HCT116 (cell line): ENCODE results near the gene TAF5. TPM values are rescaled to one million over a fixed set of nuclear protein-coding genes. Genes with fewer than 3 reads are reported as not detected.
A peak's percentile ranks its signal among the peaks of the same experiment; 100 is the strongest.
"Not testable (repeated sequence)": the region's sequence is repeated elsewhere in the genome, so short reads cannot be mapped to it uniquely, and the experiment has no call there.

ENCODE experiments used
- ATAC-seq: fragments of 200-7000 bp; cut with Tn5 transposase; 2 replicates; pipeline ENCODE4 v1.9.1; 2020; ENCODE audit warnings: mild to moderate bottlenecking, moderate library complexity
- BruUV-seq: library from RNA; stranded (reverse); fragments of 400-500 nt; replicated peaks from 2 replicates; lab custom pipeline; 2021; lab: Mats Ljungman, UMichigan
- CTCF ChIA-PET: fragments of 300-600 bp; sonication (Branson Sonifier 250); formaldehyde crosslinking; loops from one replicate; lab custom pipeline; 2021; ENCODE audit warnings: antibody characterized with exemption; lab: Charles Lee
- POLR2A ChIA-PET: fragments of 300-600, 350-600 bp; sonication (Branson Sonifier 250); formaldehyde crosslinking; loops from one replicate; lab custom pipeline; 2021; ENCODE audit warnings: antibody characterized with exemption; lab: Charles Lee
- RAD21 ChIA-PET, 2 experiments: fragments of 300-600 bp; sonication (Branson Sonifier 250); formaldehyde crosslinking; loops; one replicate each; lab custom pipeline; 2023; ENCODE audit warnings: low total read pairs in 2 of 2; ENCODE audit not compliant: uncharacterized antibody in 2 of 2, unreplicated experiment in 2 of 2, low non-redundant PET in 1 of 2; lab: Charles Lee
- DNase-seq: peaks from one replicate; pipeline ENCODE4 v3.0.0-alpha.2; 2010; ENCODE audit warnings: low read depth, low spot score
- H2AFZ ChIP-seq: fragments of 200-600 bp; shearing (Covaris generic), sonication (generic); 2 replicates; pipeline ENCODE4 v1.6.1; 2017; ENCODE audit warnings: low read depth, mixed run types, mixed read lengths, antibody characterized with exemption, low read length; ENCODE audit not compliant: poor library complexity, severe bottlenecking
- H3K27ac ChIP-seq: 2 replicates; pipeline ENCODE4 v1.5.1; 2012; ENCODE audit warnings: low read depth, low read length
- H3K27me3 ChIP-seq: fragments of 200-600 bp; sonication (generic); 2 replicates; pipeline ENCODE4 v1.6.1; 2016; ENCODE audit warnings: mixed run types, low read length, mixed read lengths; ENCODE audit not compliant: insufficient read depth
- H3K36me3 ChIP-seq, 2 experiments: fragments of 200-500 bp in 1 of 2; fragments of 200-600 bp in 1 of 2; sonication (Bioruptor generic) in 1 of 2; sonication (generic) in 1 of 2; 2 replicates each; pipeline versions ENCODE4 v1.5.1 to v1.6.1; 2014 to 2016; ENCODE audit warnings: low read length in 2 of 2, inconsistent platforms in 1 of 2, mixed read lengths in 1 of 2, mixed run types in 1 of 2; ENCODE audit not compliant: insufficient read depth in 2 of 2, control insufficient read depth in 1 of 2
- H3K4me1 ChIP-seq, 2 experiments: fragments of 200-600 bp in 1 of 2; sonication (generic) in 1 of 2; 2 replicates each; pipeline versions ENCODE4 v1.5.1 to v1.6.1; 2012 to 2017; ENCODE audit warnings: low read length in 2 of 2, inconsistent platforms in 1 of 2, mild to moderate bottlenecking in 1 of 2, mixed read lengths in 1 of 2, mixed run types in 1 of 2, moderate library complexity in 1 of 2; ENCODE audit not compliant: insufficient read depth in 2 of 2, control insufficient read depth in 1 of 2
- H3K4me2 ChIP-seq: fragments of 200-600 bp; sonication (generic); 2 replicates; pipeline ENCODE4 v1.6.1; 2017; ENCODE audit warnings: mixed run types, low read length, mixed read lengths
- H3K4me3 ChIP-seq, 2 experiments: fragments of 200-600 bp in 1 of 2; sonication (generic) in 1 of 2; replicated peaks in 1 of 2; 2 replicates each; pipeline ENCODE4 v1.5.1; 2011 to 2016; ENCODE audit warnings: low read length in 2 of 2, control low read depth in 1 of 2, low read depth in 1 of 2, mild to moderate bottlenecking in 1 of 2, mixed read lengths in 1 of 2, mixed run types in 1 of 2
- H3K79me2 ChIP-seq: fragments of 200-600 bp; sonication (generic); 2 replicates; pipeline ENCODE4 v1.6.1; 2017; ENCODE audit warnings: mild to moderate bottlenecking, mixed run types, low read length, moderate library complexity, mixed read lengths; ENCODE audit not compliant: insufficient read depth
- H3K9ac ChIP-seq: fragments of 200-600 bp; sonication (generic); 2 replicates; pipeline ENCODE4 v1.6.1; 2016; ENCODE audit warnings: low read length, mixed read lengths
- H3K9me2 ChIP-seq: fragments of 200-600 bp; sonication (generic), shearing (Covaris generic); 2 replicates; pipeline ENCODE4 v1.6.1; 2017; ENCODE audit warnings: mixed run types, mild to moderate bottlenecking, moderate library complexity; ENCODE audit not compliant: insufficient read depth
- H3K9me3 ChIP-seq, 2 experiments: fragments of 200-500 bp in 1 of 2; fragments of 200-600 bp in 1 of 2; sonication (Bioruptor generic) in 1 of 2; sonication (generic) in 1 of 2; 2 replicates each; pipeline ENCODE4 v1.6.1; 2014 to 2017; ENCODE audit warnings: low read length in 2 of 2, mixed read lengths in 2 of 2, inconsistent platforms in 1 of 2, low read depth in 1 of 2, mild to moderate bottlenecking in 1 of 2, mixed run types in 1 of 2, moderate library complexity in 1 of 2; ENCODE audit not compliant: control insufficient read depth in 1 of 2, insufficient read depth in 1 of 2
- H4K20me1 ChIP-seq: fragments of 200-600 bp; sonication (generic), shearing (Covaris generic); 2 replicates; pipeline ENCODE4 v1.6.1; 2017; ENCODE audit warnings: mixed run types, mild to moderate bottlenecking, moderate library complexity; ENCODE audit not compliant: insufficient read depth
- CEBPB ChIP-seq: IDR thresholded peaks from 2 replicates; pipeline ENCODE4 v1.6.1; 2012; ENCODE audit warnings: low read depth
- FOSL1 ChIP-seq: IDR thresholded peaks from 2 replicates; pipeline ENCODE4 v1.6.1; 2012; ENCODE audit warnings: low read depth
- intact Hi-C: fragments of 100-400 bp; cut with micrococcal nuclease; formaldehyde crosslinking; loops from 2 replicates; pipeline ENCODE4 v1.10.0; 2022
- total RNA-seq: library from RNA; stranded (reverse); gene quantifications from one replicate; pipeline ENCODE4 v1.2.1, GENCODE V29; 2021; ENCODE audit not compliant: unreplicated experiment
- TF ChIP-seq, protein P1 (sequence below): IDR thresholded peaks from 2 replicates; pipeline ENCODE4 v1.6.1; 2011; ENCODE audit warnings: mild to moderate bottlenecking, low read length, moderate library complexity; ENCODE audit not compliant: insufficient replicate concordance; ENCODE audit errors: extremely low read depth

TAF5 gene
- total RNA-seq, 1 experiment from 2014 or later = 9.2 TPM

DNA sequence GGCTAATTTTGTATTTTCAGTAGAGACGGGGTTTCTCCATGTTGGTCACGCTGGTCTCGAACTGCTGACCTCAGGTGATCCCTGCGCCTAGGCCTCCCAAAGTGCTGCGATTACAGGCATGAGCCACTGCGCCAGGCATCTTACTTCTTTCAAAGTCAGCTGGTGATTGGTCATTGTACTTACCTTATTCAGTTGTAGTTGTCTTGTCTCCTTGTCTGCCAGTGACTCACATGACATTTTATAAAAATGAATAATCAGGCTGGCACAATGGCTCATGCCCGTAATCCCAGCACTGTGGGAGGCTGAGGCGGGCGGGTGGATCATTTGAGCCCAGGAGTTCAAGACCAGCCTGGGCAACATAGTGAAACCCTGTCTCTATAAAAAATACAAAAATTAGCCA, 7.0 kb upstream of the TAF5 start:
- H3K9me3 ChIP-seq, BruUV-seq, H3K36me3 ChIP-seq, intact Hi-C loops, CTCF ChIA-PET, H3K79me2 ChIP-seq, H3K4me3 ChIP-seq, H3K4me1 ChIP-seq, H3K27ac ChIP-seq, H3K9ac ChIP-seq, H3K4me2 ChIP-seq, DNase-seq, POLR2A ChIA-PET, H4K20me1 ChIP-seq, RAD21 ChIA-PET, H3K27me3 ChIP-seq, H3K9me2 ChIP-seq: not testable (repeated sequence)
- 0 out of 2 replicates have a peak, but pooled peaks have one; percentile 20 for TF ChIP-seq FOSL1
- peak overlapping the region; percentile 42 for H2AFZ ChIP-seq
- ATAC-seq = peak; percentile 58; the same call in 1 of the 2 replicates

DNA sequence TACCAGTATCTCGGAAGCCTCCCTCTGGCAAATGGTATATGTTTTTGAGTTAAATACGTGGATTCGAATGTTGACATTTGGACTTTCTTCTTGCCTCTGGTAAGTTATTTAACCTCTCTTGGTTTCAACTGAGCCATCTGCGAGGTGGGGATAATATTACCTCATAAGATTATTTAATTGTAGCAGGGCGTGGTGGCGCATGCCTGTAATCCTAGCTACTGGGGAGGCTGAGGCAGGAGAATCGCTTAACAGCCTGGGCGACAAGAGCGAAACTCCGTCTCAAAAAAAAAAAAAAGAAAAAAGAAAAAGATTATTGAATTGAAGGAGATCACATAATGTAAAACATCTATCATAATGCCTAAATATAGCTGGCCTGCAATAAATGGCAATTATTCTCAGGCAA, 396 bp upstream of the TAF5 start:
- DNase-seq (no peak), ATAC-seq (no peak)
- H3K9me3 ChIP-seq = no peaks in the 10 kb centered on the region
- H3K4me3 ChIP-seq = peak overlapping the region; percentile 73 to 93
- H2AFZ ChIP-seq = peak overlapping the region; percentile 37
- H3K9me2 ChIP-seq = no peaks in the 10 kb centered on the region
- CTCF ChIA-PET = no interaction called here
- H3K9ac ChIP-seq = peak overlapping the region; percentile 75
- peak overlapping the region; percentile 80 for H3K27ac ChIP-seq
- RAD21 ChIA-PET = no interaction called here
- no peaks in the 10 kb centered on the region for H3K36me3 ChIP-seq
- no peaks in the 10 kb centered on the region for H4K20me1 ChIP-seq
- intact Hi-C loops = no loop called here
- H3K4me2 ChIP-seq = peak overlapping the region; percentile 69
- TF ChIP-seq, protein P1, sequence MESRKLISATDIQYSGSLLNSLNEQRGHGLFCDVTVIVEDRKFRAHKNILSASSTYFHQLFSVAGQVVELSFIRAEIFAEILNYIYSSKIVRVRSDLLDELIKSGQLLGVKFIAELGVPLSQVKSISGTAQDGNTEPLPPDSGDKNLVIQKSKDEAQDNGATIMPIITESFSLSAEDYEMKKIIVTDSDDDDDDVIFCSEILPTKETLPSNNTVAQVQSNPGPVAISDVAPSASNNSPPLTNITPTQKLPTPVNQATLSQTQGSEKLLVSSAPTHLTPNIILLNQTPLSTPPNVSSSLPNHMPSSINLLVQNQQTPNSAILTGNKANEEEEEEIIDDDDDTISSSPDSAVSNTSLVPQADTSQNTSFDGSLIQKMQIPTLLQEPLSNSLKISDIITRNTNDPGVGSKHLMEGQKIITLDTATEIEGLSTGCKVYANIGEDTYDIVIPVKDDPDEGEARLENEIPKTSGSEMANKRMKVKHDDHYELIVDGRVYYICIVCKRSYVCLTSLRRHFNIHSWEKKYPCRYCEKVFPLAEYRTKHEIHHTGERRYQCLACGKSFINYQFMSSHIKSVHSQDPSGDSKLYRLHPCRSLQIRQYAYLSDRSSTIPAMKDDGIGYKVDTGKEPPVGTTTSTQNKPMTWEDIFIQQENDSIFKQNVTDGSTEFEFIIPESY = no peak
- 0 out of 2 replicates have a peak, but pooled peaks have one; percentile 52 for TF ChIP-seq CEBPB
- TF ChIP-seq, all 23 proteins: peak for 1
- Histone ChIP-seq H3K4me1 (peaks cover 7 to 13% of the 10 kb centered on the region in 2 experiments; a peak in 3 of 4 replicates), H3K27me3 (no peaks in the 10 kb centered on the region), H3K79me2 (peaks cover 25% of the 10 kb centered on the region)
- BruUV-seq = TSS peak; percentile 99
- POLR2A ChIA-PET = interaction anchor here (0.7 to 1.9 kb wide), 3 partner anchors 12 to 538 kb away, joined by 3 to 4 read pairs (median 3); no protein-coding TSS in a partner anchor
